ENCODE data around the gene OLA1. TPM values are rescaled to one million over a fixed set of nuclear protein-coding genes. Genes with fewer than 3 reads are reported as not detected.

Gene OLA1
- 117 to 160 TPM (median 121 TPM) in 5 replicates for total RNA-seq (2022; extraction: Qiagen RNA extraction; ENCODE audit: low read depth)

GRCh38 chr2:174248187-174248997 lies at the start of gene OLA1:
Gene OLA1, minus strand, starts transcription at chr2:174248532. Its CDS starts 1,717 bp downstream, at chr2:174246815.

Other genes starting within 250 kb of the OLA1 start
- 1.6 to 3.2 TPM (median 2.9 TPM) in 5 replicates for gene SP9, start 86.4 kb upstream of the OLA1 start, total RNA-seq (2022; extraction: Qiagen RNA extraction; ENCODE audit: low read depth)
- gene SCRN3, start 147.2 kb upstream of the OLA1 start, total RNA-seq (2022; extraction: Qiagen RNA extraction; ENCODE audit: low read depth): 11.6 to 20.1 TPM (median 15.3 TPM) in 5 replicates
- 0.09 to 1.1 TPM (median 0.39 TPM) in 5 replicates for gene GPR155, start 238.5 kb upstream of the OLA1 start, total RNA-seq (2022; extraction: Qiagen RNA extraction; ENCODE audit: low read depth)